Right ventricle myocardium superior (tissue), 1 donor: ENCODE data around the gene AMER2. TPM values are rescaled to one million over a fixed set of nuclear protein-coding genes. Genes with fewer than 3 reads are reported as not detected.
"Not testable (repeated sequence)": the region's sequence is repeated elsewhere in the genome, so short reads cannot be mapped to it uniquely, and the experiment has no call there.

ENCODE experiments used
- ATAC-seq: fragments of 200-7000 bp; cut with Tn5 transposase; one replicate; pipeline ENCODE4 v1.9.1; 2020; ENCODE audit warnings: mild to moderate bottlenecking; ENCODE audit not compliant: poor library complexity
- DNase-seq: peaks from one replicate; pipeline ENCODE4 v3.0.0-alpha.2; 2020
- intact Hi-C: fragments of 100-400 bp; cut with DNase I; formaldehyde crosslinking; loops from one replicate; pipeline ENCODE4 v1.11.2; 2022
- total RNA-seq: library from RNA; stranded (reverse); fragmentation: NEBNext Ultra II Directional; extraction: Animal tissue kit (Norgen Biotek cat#: 25700); gene quantifications from one replicate; pipeline ENCODE4 v1.2.1, GENCODE V29; 2021
- donor health status: DM: no; HTN: yes; CAD: no; lungs with severe emphysema.

AMER2 gene
- total RNA-seq, 1 donor from 2014 or later = not detected

DNA sequence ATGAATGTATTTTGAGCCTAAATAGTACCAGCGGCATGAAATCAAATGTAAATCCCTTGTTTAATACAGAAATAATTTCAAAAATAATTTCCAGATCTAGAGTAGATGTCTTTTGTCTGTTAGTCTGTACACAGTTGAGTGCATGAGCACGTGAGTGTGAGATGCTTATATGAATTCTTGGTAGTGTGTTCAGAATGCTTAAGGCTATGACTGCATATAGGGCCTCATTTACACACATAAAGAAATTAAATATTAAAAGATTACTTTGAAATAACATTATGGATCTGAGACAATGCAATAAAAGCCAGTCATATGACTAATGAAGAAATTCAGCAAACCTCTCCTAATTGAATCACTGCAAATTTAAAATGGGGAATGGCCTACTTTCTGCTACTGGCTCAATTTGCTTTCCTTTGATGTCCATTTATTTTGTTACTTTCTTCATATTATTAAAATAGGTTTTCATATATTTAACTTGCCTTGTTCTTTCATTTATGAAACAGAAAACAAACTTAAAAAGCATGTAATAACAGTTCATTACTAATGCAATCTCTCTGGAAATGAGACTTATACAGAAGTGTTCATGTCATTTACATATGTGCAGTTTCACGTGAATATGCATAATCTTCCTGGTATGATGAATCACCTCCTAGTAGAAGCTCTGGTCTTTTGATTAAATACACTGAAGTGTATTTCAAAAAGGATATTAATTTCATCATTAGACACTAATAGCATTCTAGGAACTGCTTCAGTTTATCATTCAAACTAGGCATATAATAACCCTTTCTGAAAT, 4.5 kb downstream of the AMER2 start:
- intact Hi-C loops = no loop called here
- ATAC-seq (no peak), DNase-seq (no peak)

DNA sequence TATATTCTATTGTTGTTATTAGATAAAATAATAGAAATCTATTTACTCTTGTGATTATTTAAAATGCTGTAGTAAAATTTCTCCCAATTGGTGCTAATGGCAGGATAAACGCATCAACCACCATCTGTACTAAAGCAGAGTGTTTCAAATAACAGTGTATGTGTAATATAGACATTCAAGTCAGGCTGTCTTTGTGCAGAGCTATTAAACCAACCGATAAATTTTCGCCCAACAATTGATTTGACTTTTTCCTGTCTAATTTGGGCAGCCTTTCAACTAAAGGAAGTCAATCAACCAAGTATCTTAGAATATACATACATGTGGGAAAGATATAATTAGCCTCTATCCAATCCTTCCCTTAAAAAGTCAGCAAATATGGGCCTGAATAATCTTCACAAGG, 5.8 kb downstream of the AMER2 start:
- ATAC-seq = no peak
- intact Hi-C loops = no loop called here
- DNase-seq = no peak

DNA sequence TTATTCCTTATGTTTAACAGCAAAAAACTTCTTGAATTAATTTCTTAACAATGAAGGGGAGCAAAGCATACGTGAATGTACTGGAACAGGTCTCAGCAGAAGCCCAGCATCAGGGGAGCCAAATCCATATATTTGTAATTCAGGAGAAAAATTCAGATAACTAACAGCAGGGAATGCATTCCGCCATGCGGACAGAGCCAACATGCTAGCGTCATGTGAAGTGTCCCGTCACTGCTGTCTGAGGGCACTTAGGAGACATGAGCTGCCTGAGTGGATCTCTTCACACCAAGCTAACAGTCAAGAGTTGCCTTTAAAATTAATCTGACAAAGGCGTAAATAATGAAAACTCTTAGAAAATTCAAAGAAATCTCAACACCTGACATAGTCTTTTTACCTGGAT, 6.4 kb downstream of the AMER2 start:
- DNase-seq = no peak
- intact Hi-C loops = no loop called here
- no peak for ATAC-seq

DNA sequence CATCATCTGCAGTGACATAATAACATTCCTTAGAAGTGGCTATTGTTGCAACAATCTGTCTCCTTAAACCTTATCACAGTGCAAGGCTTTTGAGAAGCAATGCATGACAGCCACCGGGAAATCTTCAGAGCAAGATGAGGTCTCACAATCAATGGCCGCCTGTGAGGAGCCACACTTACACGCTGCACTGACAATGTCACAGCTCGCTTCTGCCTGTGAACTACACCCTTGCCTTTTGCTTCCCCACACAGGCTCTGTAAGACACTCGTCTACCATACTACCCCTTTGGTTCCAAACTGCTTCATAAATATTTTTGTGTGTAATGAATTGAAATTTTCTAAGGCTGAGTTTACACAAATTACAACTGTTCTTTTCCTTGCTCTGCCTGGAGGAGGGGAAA, 6.9 kb downstream of the AMER2 start:
- ATAC-seq, DNase-seq, intact Hi-C loops: not testable (repeated sequence)

DNA sequence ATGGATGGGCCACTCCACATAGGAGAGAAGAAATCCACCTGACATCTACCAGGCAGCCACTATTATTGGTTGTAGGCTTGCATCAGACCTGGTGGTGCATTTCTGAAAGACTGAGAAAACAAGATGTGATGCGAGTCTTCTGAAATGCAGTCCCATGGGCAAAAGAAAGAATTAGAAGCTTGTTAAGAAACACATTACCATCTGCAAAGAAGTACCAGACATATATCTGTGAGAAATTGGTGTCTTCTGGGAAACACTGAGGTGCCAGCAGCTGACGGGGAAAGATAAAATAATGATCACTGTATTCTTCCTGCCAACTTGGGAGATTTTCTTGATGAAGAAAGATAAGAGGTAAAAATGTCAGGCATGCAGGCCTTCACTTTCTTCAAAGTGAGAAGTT, 14.4 kb downstream of the AMER2 start:
- intact Hi-C loops = no loop called here
- ATAC-seq = no peak
- DNase-seq = no peak

DNA sequence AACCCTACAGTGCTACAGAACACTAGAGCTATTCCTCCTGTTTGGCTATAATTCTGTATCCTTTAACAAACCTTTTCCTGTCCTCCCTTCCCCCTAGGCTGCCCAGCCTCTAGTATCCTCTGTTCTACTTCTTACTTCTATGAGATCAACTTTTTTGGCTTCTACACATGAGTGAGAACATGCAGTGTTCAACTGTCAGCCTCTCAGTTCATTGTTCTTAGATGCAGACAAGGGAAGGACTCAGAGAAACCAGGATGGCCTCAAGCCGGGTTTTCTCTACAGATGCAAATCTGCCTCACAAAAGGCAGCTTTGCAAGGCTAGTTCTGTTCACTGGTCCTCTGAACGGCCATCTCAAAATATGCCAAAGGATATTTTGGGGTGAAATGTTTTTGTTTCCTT, 18.4 kb downstream of the AMER2 start:
- ATAC-seq = no peak
- no peak for DNase-seq
- intact Hi-C loops = no loop called here

DNA sequence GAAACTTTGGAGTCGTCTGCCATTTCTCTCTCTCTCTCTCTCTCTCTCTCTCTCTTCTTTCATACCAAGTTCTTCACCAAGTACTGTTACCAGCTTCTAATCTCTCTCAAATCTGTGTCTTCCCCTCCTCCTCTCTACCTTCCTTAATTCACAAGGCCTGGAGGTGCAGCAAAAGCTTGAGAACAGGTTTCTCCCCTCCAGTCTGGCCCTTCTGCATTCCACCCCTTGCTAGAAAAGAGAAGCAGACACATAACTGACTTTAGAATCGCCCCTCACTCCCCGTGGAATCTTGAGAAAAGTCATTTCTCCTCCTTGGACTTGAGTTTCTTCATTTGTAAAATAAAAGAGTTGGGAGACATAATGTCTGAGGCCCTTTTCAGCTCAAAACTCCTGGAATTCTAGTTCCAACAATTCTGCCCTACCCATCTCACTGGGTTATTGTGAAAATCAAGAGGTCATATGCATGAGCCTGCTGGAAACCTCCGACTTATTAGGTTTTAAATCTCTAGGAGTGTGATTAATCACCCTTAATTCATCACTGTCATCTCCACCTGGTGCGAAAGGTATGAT, 20.4 kb downstream of the AMER2 start:
- DNase-seq = no peak
- intact Hi-C loops = no loop called here
- no peak for ATAC-seq

DNA sequence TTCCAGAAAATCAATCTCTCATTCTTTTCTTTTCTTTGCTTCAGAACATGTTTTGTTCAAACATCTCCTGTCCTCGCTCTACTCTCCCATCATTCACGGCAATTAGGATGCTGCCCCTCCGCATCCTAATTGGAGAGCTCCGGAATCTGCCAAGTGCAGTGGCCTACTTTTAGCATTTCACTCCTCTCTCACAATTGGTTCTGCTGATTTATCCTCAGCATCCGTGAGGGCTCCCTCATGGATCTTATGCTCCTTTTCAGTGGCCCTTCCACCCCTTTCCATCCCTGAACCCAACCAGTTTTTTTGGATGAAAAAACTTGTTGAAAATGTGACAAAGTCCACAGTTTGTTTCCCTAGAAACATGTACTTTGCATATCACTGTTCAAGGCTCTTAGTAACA, 22.4 kb downstream of the AMER2 start:
- intact Hi-C loops = no loop called here
- ATAC-seq (no peak), DNase-seq (no peak)

DNA sequence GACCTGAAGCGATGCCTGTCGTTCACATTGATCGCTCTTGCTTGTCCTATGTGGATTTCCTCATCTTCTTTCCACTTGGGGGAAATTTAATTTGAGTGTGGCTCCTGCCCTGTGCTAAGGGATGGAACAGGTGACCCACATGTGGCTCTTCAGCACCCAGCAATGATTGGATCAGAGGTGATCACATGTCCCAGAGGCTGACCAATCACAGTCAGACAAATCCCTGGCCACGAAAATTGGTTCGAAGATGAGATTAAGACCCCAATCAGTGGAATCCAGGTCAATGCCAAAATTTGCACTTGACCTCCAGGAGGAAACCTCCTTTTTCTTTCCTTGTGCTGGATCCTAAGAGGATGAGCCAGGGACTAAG, 23.7 kb downstream of the AMER2 start:
- no peak for DNase-seq
- no peak for ATAC-seq
- intact Hi-C loops = no loop called here

DNA sequence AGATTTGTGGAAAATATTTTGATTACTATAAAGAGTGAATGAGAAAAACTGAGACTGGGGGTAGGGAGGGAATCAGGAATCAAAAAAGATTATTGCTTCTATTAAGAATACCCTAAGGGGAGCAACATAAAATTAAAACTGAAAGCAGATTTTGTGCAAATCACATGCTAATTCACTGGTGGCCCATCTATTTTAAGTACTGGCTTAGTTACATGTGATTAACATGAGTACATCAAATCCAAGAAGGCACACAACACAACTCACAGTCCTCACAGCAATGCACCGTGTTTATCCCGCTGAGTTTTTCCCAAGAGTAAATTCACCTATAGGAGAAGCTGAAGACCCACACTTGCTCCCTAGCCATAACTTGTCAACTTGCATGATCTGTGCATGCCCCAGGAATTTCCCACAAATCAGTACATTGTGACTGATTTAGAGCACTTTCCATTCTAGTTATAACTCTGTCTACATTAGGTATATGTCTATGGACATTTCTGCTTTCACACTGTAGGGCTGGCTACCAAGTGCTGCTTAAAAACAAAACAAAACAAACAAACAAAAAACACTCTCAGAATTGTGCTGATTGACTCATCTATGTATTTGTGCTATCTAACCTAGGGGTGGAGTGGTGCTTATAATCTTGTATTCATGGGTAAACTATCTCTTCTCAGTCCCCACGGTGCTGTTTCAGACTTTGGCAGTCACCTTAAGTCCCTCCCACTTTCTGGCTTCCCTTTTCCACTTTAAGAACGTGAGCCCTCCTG, 24.3 kb downstream of the AMER2 start:
- ATAC-seq = no peak
- intact Hi-C loops = no loop called here

DNA sequence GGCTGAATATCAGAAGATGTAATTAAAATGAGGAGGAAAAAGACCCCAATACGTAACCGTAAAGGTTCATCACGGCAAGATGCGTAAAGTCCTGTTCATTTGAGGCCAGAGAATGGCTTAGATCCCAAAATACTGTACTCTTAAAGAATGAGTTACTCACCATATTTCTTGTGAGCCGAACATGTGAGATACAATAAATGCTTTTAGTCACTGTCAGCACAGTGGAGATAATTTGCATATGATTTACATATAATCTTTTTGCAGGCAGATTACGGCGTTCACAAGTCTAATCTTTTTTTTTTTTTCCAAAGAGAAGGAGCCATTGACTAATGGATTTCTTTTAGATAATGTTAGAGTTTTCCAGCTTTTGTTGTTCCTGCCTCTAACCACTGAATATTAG, 28.4 kb downstream of the AMER2 start:
- no peak for DNase-seq
- ATAC-seq = no peak
- intact Hi-C loops = no loop called here

More for the DNA sequence above, 24.3 kb downstream of the AMER2 start:
- DNase-seq = no peak

DNA sequence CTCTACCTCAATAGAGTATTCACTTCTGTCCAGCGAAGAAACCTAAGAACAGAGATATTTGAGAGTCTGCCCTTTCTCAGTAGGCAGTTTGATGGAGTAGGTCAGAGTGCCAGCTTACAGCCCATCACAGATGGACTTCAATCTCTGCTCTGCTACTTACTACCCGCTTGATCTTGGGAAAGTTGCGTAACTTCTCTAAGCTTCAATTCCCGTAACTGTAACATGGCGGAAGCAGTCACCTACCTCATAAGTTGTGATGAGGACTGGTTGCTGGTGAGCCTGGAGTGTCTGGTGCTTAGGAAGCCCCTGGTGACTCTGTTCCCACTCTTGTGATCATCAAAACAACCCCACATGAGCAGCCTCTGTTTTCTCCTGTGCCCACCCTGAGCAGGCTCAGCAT, 31.0 kb downstream of the AMER2 start:
- no peak for ATAC-seq
- intact Hi-C loops = no loop called here
- DNase-seq = no peak

DNA sequence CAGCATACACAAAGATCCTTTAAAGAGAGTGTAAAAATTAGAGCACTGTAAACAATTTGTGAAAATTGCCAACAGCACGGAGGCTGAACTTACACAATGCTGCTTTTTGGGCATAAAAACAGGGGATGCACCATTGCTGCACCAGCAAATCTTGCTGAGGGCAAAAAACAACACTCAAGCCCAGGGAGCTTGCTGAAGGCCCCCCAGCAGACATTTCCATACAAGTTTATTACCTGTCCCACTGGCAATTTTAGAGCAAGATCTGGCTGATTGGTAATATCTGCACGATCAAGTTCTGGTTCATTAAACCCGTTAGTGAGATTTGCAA, 34.3 kb downstream of the AMER2 start:
- ATAC-seq (no peak), DNase-seq (no peak)
- intact Hi-C loops = no loop called here

DNA sequence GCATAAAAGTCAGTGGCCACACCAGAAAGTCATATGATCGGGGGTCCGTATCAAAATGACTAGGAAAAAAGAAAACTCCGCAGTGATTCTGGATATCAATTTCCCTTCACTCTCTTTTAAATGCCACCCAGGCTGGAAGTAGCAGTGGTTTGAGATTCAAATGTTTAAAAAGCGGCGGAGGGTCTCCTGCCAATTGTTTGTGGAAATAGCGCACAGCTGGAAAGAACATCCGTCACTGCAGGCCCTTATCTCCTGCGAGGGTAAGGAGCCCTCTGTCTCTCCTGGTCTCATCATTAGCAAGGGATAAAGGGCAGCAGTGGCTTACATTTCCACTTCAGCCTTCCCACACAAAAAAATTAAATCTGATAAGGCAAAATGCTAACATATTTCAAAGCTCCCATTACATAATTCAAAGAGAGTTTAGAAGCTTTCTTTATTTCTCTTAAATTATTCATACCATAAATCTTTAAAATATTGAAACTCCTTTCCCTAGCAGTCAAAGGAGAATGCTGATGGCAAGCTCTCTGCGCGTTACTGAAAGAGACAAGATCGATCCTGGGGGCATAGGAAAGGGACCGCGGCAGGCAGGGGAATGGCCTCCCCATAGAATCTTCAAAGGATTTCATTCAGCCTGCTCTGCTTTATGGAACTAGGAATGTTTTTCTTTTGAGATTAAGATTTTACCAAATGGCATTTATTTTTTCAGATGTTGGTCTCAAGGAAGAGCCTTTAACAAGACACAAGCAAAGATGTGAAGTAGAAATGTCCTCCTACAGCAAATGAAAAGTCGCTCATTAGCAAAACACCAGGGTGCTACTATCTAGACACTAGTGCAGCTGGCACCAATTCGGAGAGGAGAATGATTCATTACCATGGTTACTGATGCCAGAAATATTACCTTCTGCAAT, 35.0 kb downstream of the AMER2 start:
- intact Hi-C loops = no loop called here
- DNase-seq = no peak
- ATAC-seq = no peak

DNA sequence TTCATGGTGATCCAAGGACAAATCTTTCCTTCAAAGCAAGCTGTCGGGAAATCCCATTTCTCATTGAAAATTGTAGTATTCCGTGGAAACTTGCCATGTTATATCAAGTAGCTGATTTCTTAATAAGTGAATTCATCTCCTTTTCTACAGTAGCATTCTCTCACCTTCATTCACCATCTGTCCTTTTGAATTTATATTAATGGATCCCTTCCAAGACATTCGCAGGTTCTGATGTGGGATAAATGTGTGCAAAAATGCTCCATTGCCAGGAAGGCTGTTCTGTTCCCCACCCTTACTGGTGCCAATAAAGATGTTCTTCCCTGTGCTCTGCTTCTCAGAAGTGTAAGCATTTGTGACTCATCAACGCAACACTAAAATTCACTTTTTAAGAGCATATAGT, 36.2 kb downstream of the AMER2 start:
- ATAC-seq = no peak
- intact Hi-C loops = no loop called here
- no peak for DNase-seq

DNA sequence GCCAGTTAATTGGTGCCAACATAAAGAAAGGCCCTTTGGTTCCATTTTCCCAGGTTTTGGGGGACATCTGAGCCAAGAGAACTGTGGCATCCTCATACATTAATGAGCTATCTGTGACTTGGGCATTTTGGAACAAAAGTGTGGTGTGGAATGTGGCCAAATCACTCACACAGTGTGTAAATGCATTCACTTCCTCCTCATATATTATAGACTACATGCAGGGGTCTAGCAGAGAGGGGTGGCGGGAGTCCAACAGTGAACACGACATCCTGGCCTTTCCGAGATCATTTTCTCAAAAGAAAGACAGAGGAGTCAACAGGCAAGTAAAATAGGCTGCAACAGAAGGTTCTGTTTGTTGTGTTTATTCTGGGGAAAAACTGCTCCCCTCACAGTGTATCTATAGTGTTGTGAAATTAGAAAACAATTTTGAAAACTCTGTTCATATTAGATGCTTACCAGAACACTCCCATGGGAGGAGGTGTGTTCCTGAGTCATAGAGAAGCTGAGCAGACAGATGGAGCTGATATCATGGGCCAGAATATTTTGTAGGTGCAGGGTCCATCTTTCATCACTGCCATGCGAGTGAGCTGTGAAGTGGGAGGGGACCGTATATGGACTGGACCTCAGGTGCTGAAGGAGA, 39.2 kb downstream of the AMER2 start:
- DNase-seq (no peak), ATAC-seq (no peak)
- intact Hi-C loops = no loop called here

DNA sequence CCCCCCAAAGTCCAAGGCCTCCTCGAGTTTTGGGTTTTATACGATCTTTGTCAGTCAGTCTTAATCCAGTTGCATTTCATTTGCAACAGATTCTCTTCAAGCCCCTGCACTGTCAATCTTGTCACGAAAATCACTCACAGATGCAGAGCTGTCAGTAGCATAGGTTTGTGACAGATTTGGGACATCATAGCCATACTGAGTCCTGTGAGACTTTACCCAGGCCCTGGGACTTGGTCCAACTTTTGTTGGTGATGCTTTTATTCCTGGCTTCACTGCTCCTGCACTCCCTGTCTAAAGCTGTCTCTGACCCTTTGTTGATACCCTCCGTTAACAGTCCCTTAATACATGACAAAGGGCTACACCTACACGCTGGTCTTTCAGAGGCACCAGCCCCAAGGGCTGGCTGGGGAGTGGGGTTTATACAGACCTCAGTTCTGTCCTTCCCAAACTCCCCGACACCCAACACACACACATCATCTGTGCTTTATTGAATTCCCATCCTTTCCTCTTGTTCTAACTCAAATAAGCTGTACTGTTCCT, 40.1 kb downstream of the AMER2 start:
- no peak for ATAC-seq
- intact Hi-C loops = no loop called here
- no peak for DNase-seq

DNA sequence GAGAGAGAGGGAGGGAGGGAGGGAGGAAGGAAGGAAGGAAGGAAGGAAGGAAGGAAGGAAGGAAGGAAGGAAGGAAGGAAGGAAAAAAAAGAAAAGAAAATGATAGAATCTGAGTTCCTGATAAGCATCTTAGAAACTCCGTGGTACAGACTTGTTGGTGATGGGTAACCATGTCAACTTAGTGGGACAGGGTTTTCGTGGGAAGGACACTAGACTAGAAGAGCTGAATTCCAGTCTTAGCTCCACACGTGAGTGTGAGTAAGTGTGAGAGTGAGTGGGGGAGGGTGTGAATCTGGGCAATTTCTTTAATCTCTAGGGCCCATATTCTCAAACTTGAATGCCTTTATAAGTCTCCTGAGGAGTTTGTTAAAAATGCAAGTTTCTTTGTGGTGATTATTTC, 41.1 kb downstream of the AMER2 start:
- DNase-seq (no peak), ATAC-seq (no peak)
- intact Hi-C loops = no loop called here
